ENCODE measurements around the gene CRYGS.

DNA sequence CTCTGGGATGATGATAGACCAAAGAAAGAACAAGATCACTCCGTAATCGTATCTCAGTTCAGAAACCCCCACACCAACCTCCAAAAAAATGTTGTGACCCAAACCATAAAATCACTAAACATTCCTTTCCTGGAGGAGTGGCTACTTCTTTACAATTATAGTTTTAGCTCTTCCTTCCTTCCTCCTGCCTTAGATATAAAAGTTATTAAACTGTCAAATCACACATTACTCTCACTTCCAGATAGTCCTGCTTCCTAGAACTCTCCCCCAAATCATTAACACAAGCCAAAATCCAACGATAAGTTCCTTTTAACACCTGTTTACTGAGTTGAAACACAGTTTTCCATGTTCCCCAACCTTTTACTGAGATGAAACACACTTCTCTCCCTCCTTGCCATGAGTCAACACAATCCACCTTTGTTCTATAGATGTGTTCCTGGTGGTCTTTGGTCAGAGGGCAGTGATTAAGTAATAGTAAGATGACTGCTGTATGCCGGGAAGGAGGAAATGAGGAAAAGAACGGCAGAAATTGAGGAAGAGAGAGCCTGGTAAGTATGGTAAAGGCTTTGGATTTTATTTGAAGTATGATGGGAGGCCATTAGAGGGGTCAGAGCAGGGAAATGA, 8.3 kb upstream of the CRYGS start:
- TF ChIP-seq, protein P1, sequence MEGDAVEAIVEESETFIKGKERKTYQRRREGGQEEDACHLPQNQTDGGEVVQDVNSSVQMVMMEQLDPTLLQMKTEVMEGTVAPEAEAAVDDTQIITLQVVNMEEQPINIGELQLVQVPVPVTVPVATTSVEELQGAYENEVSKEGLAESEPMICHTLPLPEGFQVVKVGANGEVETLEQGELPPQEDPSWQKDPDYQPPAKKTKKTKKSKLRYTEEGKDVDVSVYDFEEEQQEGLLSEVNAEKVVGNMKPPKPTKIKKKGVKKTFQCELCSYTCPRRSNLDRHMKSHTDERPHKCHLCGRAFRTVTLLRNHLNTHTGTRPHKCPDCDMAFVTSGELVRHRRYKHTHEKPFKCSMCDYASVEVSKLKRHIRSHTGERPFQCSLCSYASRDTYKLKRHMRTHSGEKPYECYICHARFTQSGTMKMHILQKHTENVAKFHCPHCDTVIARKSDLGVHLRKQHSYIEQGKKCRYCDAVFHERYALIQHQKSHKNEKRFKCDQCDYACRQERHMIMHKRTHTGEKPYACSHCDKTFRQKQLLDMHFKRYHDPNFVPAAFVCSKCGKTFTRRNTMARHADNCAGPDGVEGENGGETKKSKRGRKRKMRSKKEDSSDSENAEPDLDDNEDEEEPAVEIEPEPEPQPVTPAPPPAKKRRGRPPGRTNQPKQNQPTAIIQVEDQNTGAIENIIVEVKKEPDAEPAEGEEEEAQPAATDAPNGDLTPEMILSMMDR (conservative IDR thresholded peaks at IDR 0.05; ENCODE audit: low read length): no peak
- no peak for TF ChIP-seq EZH2phosphoT487 (IDR thresholded peaks at IDR 0.05; ENCODE audit: borderline replicate concordance, low read depth, low read length)

Data from OCI-LY7 (cell line).